T-helper 22 cell (primary cell): Measurements from ENCODE around the gene PTPN7.
"Not testable (repeated sequence)": the region's sequence is repeated elsewhere in the genome, so short reads cannot be mapped to it uniquely, and the experiment has no call there.

Experiments
- DNase-seq: peaks from one replicate; pipeline ENCODE4 v3.0.0-alpha.2; 2020; ENCODE audit warnings: low read depth

PTPN7 gene

GRCh38 chr1:202150602-202151001 lies 9.8 kb downstream of the PTPN7 start:
- no peak for DNase-seq

- no peak for DNase-seq
These were observed 10.2 kb downstream of the PTPN7 start for GRCh38 chr1:202150187-202150586.

- DNase-seq = no peak
These were observed 10.8 kb downstream of the PTPN7 start for GRCh38 chr1:202149566-202149965.

- no peak for DNase-seq
These were observed 12.0 kb downstream of the PTPN7 start for GRCh38 chr1:202148391-202148790.

- no peak for DNase-seq
These were observed 13.4 kb downstream of the PTPN7 start for GRCh38 chr1:202146993-202147392.

- no peak for DNase-seq
These were observed 14.1 kb downstream of the PTPN7 start for GRCh38 chr1:202146279-202146678.

- DNase-seq = not testable (repeated sequence)
These were observed 14.7 kb downstream of the PTPN7 start for GRCh38 chr1:202145744-202146140.

GRCh38 chr1:202145068-202145743 lies 15.2 kb downstream of the PTPN7 start:
- no peak for DNase-seq

- DNase-seq = peak; percentile 53
These were observed 15.9 kb downstream of the PTPN7 start, which contains the start of gene ARL8A for GRCh38 chr1:202144402-202145067. Gene ARL8A, minus strand, starts transcription at chr1:202144737. Its CDS starts 165 bp downstream, at chr1:202144572.

- DNase-seq = no peak
These were observed 16.5 kb downstream of the PTPN7 start for GRCh38 chr1:202143768-202144401.

GRCh38 chr1:202143011-202143767 lies 17.2 kb downstream of the PTPN7 start:
- DNase-seq = no peak

- DNase-seq = not testable (repeated sequence)
These were observed 18.9 kb downstream of the PTPN7 start for GRCh38 chr1:202141468-202141867.

- DNase-seq = no peak
These were observed 19.6 kb downstream of the PTPN7 start for GRCh38 chr1:202140833-202141232.

- DNase-seq = no peak
These were observed 25.1 kb downstream of the PTPN7 start for GRCh38 chr1:202135221-202135721.

- no peak for DNase-seq
These were observed 25.7 kb downstream of the PTPN7 start for GRCh38 chr1:202134645-202135172.

- no peak for DNase-seq
These were observed 26.4 kb downstream of the PTPN7 start for GRCh38 chr1:202133989-202134388.

- DNase-seq = no peak
These were observed 26.9 kb downstream of the PTPN7 start for GRCh38 chr1:202133496-202133895.

- no peak for DNase-seq
These were observed 27.4 kb downstream of the PTPN7 start for GRCh38 chr1:202133001-202133400.

GRCh38 chr1:202131956-202132821 lies 28.2 kb downstream of the PTPN7 start:
- no peak for DNase-seq

GRCh38 chr1:202130816-202131522 lies 29.4 kb downstream of the PTPN7 start:
- DNase-seq = no peak
